ENCODE measurements around the gene MYO9B. TPM values are rescaled to one million over a fixed set of nuclear protein-coding genes. Genes with fewer than 3 reads are reported as not detected.

Gene MYO9B
- total RNA-seq, 1 donor from 2014 or later, result 137 TPM

Other genes starting within 250 kb of the MYO9B start
- 44.6 and 45.1 TPM in 2 replicates for gene SIN3B, start 246.4 kb upstream of the MYO9B start, total RNA-seq
- not detected in 2 replicates for gene F2RL3, start 186.8 kb upstream of the MYO9B start, total RNA-seq
- 0.18 TPM in 1 of 2 replicates, not detected in the other for gene CPAMD8, start 49.0 kb upstream of the MYO9B start, total RNA-seq
- gene HAUS8, start 325 bp upstream of the MYO9B start, total RNA-seq, result 32.8 and 34.9 TPM in 2 replicates
- 34.6 and 36.0 TPM in 2 replicates for gene USE1, start 139.6 kb downstream of the MYO9B start, total RNA-seq
- gene OCEL1, start 150.4 kb downstream of the MYO9B start, total RNA-seq, result 17.0 and 19.6 TPM in 2 replicates
- 14.3 and 14.4 TPM in 2 replicates for gene NR2F6, start 170.1 kb downstream of the MYO9B start, total RNA-seq
- gene USHBP1, start 189.0 kb downstream of the MYO9B start, total RNA-seq, result 0.10 and 0.26 TPM in 2 replicates
- gene BABAM1, start 191.7 kb downstream of the MYO9B start, total RNA-seq, result 114 and 120 TPM in 2 replicates
- gene ANKLE1, start 206.1 kb downstream of the MYO9B start, total RNA-seq, result 13.4 and 13.8 TPM in 2 replicates
- 8.8 and 9.0 TPM in 2 replicates for gene ABHD8, start 227.6 kb downstream of the MYO9B start, total RNA-seq
- gene MRPL34, start 230.1 kb downstream of the MYO9B start, total RNA-seq, result 108 and 118 TPM in 2 replicates
- gene DDA1, start 233.8 kb downstream of the MYO9B start, total RNA-seq, result 45.3 and 50.2 TPM in 2 replicates

Data from activated T-helper 1 cell treated with anti-CD3 and anti-CD28 coated beads, Interleukin-12 subunit alpha, Interleukin-12 subunit beta, Interleukin-2, Interleukin-4 antibody, amounts not matched to agents 30 ng/mL and 10 ng/mL and 1 ng/mL, durations not matched to agents 14 hours and 24 hours and 36 hours (primary cell).